Measurements from ENCODE around the gene NEK10. TPM values are rescaled to one million over a fixed set of nuclear protein-coding genes. Genes with fewer than 3 reads are reported as not detected.

NEK10 gene
- total and polyA plus RNA-seq, 12 donors: 0.16 to 4.8 (median 0.65) TPM

DNA sequence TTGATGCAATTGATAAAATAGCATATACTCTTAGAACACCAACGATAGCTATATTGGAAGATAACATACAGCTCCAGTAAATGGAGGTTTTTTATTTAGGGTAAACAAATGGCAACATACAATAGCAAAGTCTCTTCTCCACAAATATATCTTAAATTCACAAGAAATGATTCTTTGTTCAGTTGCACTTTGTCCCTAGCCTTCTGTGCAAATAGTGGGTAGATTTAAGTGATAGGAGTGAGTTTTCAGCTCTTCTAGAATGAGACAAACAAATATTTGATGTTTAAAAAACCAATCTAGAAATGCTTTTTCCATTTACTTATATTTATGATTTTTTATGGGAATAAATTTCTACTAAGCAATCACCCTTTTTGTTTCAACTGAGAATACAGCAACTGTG lies 253.8 kb downstream of the NEK10 start:
- H3K4me1 ChIP-seq (replicated peaks in 1 of 2): no peaks in the 10 kb centered on the region
- 81 to 97% (median 88%) methylated on average over 1 of the region's 1 CpG for WGBS, 4 donors
- no peaks in the 10 kb centered on the region for H3K9me3 ChIP-seq (replicated peaks in 1 of 3)
- intact Hi-C loops (cut with DNase I): no loop called here
- TF ChIP-seq, protein P1, sequence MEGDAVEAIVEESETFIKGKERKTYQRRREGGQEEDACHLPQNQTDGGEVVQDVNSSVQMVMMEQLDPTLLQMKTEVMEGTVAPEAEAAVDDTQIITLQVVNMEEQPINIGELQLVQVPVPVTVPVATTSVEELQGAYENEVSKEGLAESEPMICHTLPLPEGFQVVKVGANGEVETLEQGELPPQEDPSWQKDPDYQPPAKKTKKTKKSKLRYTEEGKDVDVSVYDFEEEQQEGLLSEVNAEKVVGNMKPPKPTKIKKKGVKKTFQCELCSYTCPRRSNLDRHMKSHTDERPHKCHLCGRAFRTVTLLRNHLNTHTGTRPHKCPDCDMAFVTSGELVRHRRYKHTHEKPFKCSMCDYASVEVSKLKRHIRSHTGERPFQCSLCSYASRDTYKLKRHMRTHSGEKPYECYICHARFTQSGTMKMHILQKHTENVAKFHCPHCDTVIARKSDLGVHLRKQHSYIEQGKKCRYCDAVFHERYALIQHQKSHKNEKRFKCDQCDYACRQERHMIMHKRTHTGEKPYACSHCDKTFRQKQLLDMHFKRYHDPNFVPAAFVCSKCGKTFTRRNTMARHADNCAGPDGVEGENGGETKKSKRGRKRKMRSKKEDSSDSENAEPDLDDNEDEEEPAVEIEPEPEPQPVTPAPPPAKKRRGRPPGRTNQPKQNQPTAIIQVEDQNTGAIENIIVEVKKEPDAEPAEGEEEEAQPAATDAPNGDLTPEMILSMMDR (IDR thresholded peaks at IDR 0.05): no peak
- no peak for TF ChIP-seq POLR2A (IDR thresholded peaks at IDR 0.05)
- no peak overlapping the region for H3K27ac ChIP-seq
- no peak overlapping the region for H3K4me3 ChIP-seq
- no peak for DNase-seq
- no peaks in the 10 kb centered on the region for H3K27me3 ChIP-seq
- H3K36me3 ChIP-seq (replicated peaks in 1 of 2): no peaks in the 10 kb centered on the region

GRCh38 chr3:27114684-27115083 lies 254.5 kb downstream of the NEK10 start:
- DNase-seq: no peak
- Histone ChIP-seq H3K27ac (no peak overlapping the region), H3K27me3 (no peaks in the 10 kb centered on the region), H3K9me3 (replicated peaks in 1 of 3) (no peaks in the 10 kb centered on the region), H3K4me1 (replicated peaks in 1 of 2) (no peaks in the 10 kb centered on the region), H3K36me3 (replicated peaks in 1 of 2) (no peaks in the 10 kb centered on the region), H3K4me3 (no peak overlapping the region)
- intact Hi-C loops (cut with DNase I): no loop called here
- 88 to 95% (median 92%) methylated on average over 1 of the region's 1 CpG for WGBS, 4 donors
- no peak for TF ChIP-seq POLR2A (IDR thresholded peaks at IDR 0.05)
- TF ChIP-seq, protein P1 (IDR thresholded peaks at IDR 0.05): no peak

DNA sequence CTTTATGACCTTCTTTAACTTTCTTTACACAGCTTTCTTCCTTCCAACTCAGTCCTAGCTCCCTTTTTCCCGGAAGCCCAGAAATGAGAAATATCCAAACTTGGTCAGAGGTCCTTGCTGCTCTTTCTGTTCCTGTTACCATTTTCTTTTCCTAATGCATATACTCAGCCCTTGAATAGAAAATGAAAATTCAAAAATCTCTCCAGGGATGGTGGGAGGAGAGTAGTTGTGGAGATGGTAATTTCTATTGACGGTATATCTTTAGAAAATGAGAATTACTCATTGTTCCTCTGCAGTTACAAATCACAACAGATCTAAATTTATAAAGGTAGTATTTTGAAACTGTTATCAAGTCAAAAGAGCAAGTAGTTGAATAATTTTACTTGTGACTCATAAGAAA lies 255.1 kb downstream of the NEK10 start:
- no peaks in the 10 kb centered on the region for H3K9me3 ChIP-seq (replicated peaks in 1 of 3)
- TF ChIP-seq, protein P1 (IDR thresholded peaks at IDR 0.05): no peak
- no peak for TF ChIP-seq POLR2A (IDR thresholded peaks at IDR 0.05)
- no peaks in the 10 kb centered on the region for H3K36me3 ChIP-seq (replicated peaks in 1 of 2)
- no peaks in the 10 kb centered on the region for H3K4me1 ChIP-seq (replicated peaks in 1 of 2)
- H3K27me3 ChIP-seq: no peaks in the 10 kb centered on the region
- H3K4me3 ChIP-seq: no peak overlapping the region
- H3K27ac ChIP-seq: no peak overlapping the region
- WGBS, 4 donors: 62 to 73% (median 69%) methylated on average over 2 of the region's 2 CpGs
- no peak for DNase-seq
- intact Hi-C loops (cut with DNase I): no loop called here

DNA sequence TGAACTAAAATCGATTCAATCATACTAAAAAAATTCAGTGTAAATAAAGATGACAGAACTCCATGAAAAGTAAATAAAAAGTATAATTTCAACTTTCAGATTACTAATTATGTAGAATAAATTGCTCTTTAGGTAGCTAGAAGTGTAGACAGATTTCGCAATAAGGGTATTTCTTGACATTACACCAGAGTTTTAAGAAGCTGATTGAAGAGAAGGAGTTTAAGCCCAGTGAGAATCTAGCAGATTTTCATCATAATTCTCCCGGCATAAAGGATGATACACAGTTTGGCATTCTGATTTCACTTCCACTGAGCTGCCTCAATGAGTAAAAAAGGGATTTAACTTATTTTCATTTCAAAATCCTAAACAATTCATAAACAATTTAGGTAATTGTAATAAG lies 259.2 kb downstream of the NEK10 start:
- WGBS, 4 donors: 87 to 96% (median 92%) methylated on average over 3 of the region's 3 CpGs
- Histone ChIP-seq H3K4me3 (no peak overlapping the region), H3K27me3 (no peaks in the 10 kb centered on the region), H3K4me1 (replicated peaks in 1 of 2) (no peaks in the 10 kb centered on the region), H3K9me3 (replicated peaks in 1 of 3) (no peaks in the 10 kb centered on the region), H3K27ac (no peak overlapping the region), H3K36me3 (replicated peaks in 1 of 2) (no peaks in the 10 kb centered on the region)
- intact Hi-C loops (cut with DNase I): no loop called here
- TF ChIP-seq, protein P1 (IDR thresholded peaks at IDR 0.05): no peak
- TF ChIP-seq POLR2A (IDR thresholded peaks at IDR 0.05): no peak
- DNase-seq: no peak

Data from adrenal gland (tissue), 12 donors.